Hepatocyte (in vitro differentiated cells): ENCODE measurements around the gene APOB. TPM values are rescaled to one million over a fixed set of nuclear protein-coding genes. Genes with fewer than 3 reads are reported as not detected.

ENCODE experiments used
- DNase-seq: peaks from one replicate; pipeline ENCODE4 v3.0.0-alpha.2; 2016; ENCODE audit warnings: low spot score
- H2AFZ ChIP-seq: fragments of 200-600 bp; sonication (generic); 2 replicates; pipeline ENCODE4 v1.6.0; 2016; ENCODE audit warnings: antibody characterized with exemption, mild to moderate bottlenecking
- H3K27ac ChIP-seq: fragments of 200-600 bp; sonication (generic); 2 replicates; pipeline ENCODE4 v1.5.1; 2016; ENCODE audit warnings: mild to moderate bottlenecking
- H3K27me3 ChIP-seq: fragments of 200-600 bp; sonication (generic); 2 replicates; pipeline ENCODE4 v1.6.1; 2016
- H3K36me3 ChIP-seq: fragments of 200-600 bp; sonication (generic); replicated peaks from 2 replicates; pipeline ENCODE4 v1.5.1; 2016; ENCODE audit warnings: low read depth; ENCODE audit not compliant: insufficient read depth
- H3K4me1 ChIP-seq: fragments of 200-600 bp; sonication (generic); 2 replicates; pipeline ENCODE4 v1.5.1; 2016; ENCODE audit warnings: mild to moderate bottlenecking, moderate library complexity; ENCODE audit not compliant: insufficient read depth
- H3K4me2 ChIP-seq: fragments of 200-600 bp; sonication (generic); 2 replicates; pipeline ENCODE4 v1.6.0; 2016
- H3K4me3 ChIP-seq: fragments of 200-600 bp; sonication (generic); 2 replicates; pipeline ENCODE4 v1.5.1; 2016; ENCODE audit warnings: mild to moderate bottlenecking
- H3K79me2 ChIP-seq: fragments of 200-600 bp; sonication (generic); 2 replicates; pipeline ENCODE4 v1.6.0; 2017; ENCODE audit warnings: mild to moderate bottlenecking
- H3K9me2 ChIP-seq: fragments of 200-600 bp; sonication (generic); replicated peaks from 2 replicates; pipeline ENCODE4 v1.6.0; 2017; ENCODE audit warnings: mild to moderate bottlenecking; ENCODE audit not compliant: insufficient read depth
- H3K9me3 ChIP-seq: fragments of 200-600 bp; sonication (generic); 2 replicates; pipeline ENCODE4 v1.5.1; 2016; ENCODE audit warnings: low read depth, mild to moderate bottlenecking
- H4K20me1 ChIP-seq: fragments of 200-600 bp; sonication (generic); 2 replicates; pipeline ENCODE4 v1.6.0; 2016; ENCODE audit warnings: mild to moderate bottlenecking; ENCODE audit not compliant: insufficient read depth, poor library complexity, severe bottlenecking
- CTCF ChIP-seq: fragments of 200-600 bp; sonication (generic); IDR thresholded peaks from 2 replicates; pipeline ENCODE4 v1.5.1; 2016; ENCODE audit warnings: antibody characterized with exemption, mild to moderate bottlenecking; ENCODE audit not compliant: poor library complexity
- EZH2 ChIP-seq: fragments of 200-600 bp; sonication (generic); IDR thresholded peaks from 2 replicates; pipeline ENCODE4 v1.6.1; 2016; ENCODE audit warnings: antibody characterized with exemption, mild to moderate bottlenecking, borderline replicate concordance
- EZH2phosphoT487 ChIP-seq: fragments of 200-600 bp; sonication (generic); IDR thresholded peaks from one replicate; pipeline ENCODE4 v1.6.1; 2018; ENCODE audit warnings: antibody characterized with exemption, mild to moderate bottlenecking, low read depth, moderate library complexity; ENCODE audit not compliant: unreplicated experiment, severe bottlenecking
- WGBS: methylation state at CpG from one replicate; pipeline ENCODE4 v1.1.6; 2016; ENCODE audit warnings: low lambda C conversion rate; ENCODE audit errors: missing lambda C conversion rate; 5-methylcytosine and 5-hydroxymethylcytosine counted together
- polyA plus RNA-seq: library from polyadenylated mRNA; unstranded; fragments of >200 nt; fragmentation: Nextera tagmentation; extraction: Ambion mirVana; gene quantifications from 2 replicates; pipeline ENCODE4 v1.2.1, GENCODE V29; 2016
- total RNA-seq: library from RNA; depleted of rRNA; stranded (reverse); fragments of >200 nt; gene quantifications from 2 replicates; pipeline ENCODE4 v1.2.3, GENCODE V29; 2014

APOB gene
- total and polyA plus RNA-seq, 2 experiments from 2014 or later = 184 to 814 TPM

- Histone ChIP-seq H3K27me3 (no peaks in the 10 kb centered on the region), H3K4me1 (no peaks in the 10 kb centered on the region), H3K4me3 (no peak overlapping the region), H3K9me2 (no peaks in the 10 kb centered on the region), H2AFZ (no peak overlapping the region), H4K20me1 (no peaks in the 10 kb centered on the region), H3K36me3 (no peaks in the 10 kb centered on the region), H3K4me2 (no peak overlapping the region), H3K9me3 (peaks cover 3% of the 10 kb centered on the region), H3K79me2 (no peaks in the 10 kb centered on the region), H3K27ac (no peak overlapping the region)
- no peak for TF ChIP-seq EZH2phosphoT487
- no peak for TF ChIP-seq EZH2
- no peak for TF ChIP-seq CTCF
- DNase-seq = no peak
- WGBS = 75% methylated on average over 10 of the region's 10 CpGs
Measured at GRCh38 chr2:21010813-21011439, 32.9 kb downstream of the APOB start.

GRCh38 chr2:21009662-21010225, 34.1 kb downstream of the APOB start:
- H3K27ac ChIP-seq = no peak overlapping the region
- no peak overlapping the region for H2AFZ ChIP-seq
- no peaks in the 10 kb centered on the region for H3K36me3 ChIP-seq
- no peak for DNase-seq
- H3K79me2 ChIP-seq = no peaks in the 10 kb centered on the region
- H3K4me1 ChIP-seq = no peaks in the 10 kb centered on the region
- no peaks in the 10 kb centered on the region for H3K27me3 ChIP-seq
- TF ChIP-seq EZH2phosphoT487 = no peak
- TF ChIP-seq EZH2 = no peak
- no peak for TF ChIP-seq CTCF
- H4K20me1 ChIP-seq = no peaks in the 10 kb centered on the region
- 83% methylated on average over 2 of the region's 2 CpGs for WGBS
- H3K4me2 ChIP-seq = no peak overlapping the region
- H3K4me3 ChIP-seq = no peak overlapping the region
- no peaks in the 10 kb centered on the region for H3K9me2 ChIP-seq
- H3K9me3 ChIP-seq = peaks cover 3% of the 10 kb centered on the region

GRCh38 chr2:21008790-21009661, 34.8 kb downstream of the APOB start:
- H3K9me3 ChIP-seq = peaks cover 3% of the 10 kb centered on the region
- no peaks in the 10 kb centered on the region for H3K27me3 ChIP-seq
- H3K4me3 ChIP-seq = no peak overlapping the region
- 93% methylated on average over 7 of the region's 7 CpGs for WGBS
- DNase-seq = no peak
- TF ChIP-seq EZH2 = no peak
- TF ChIP-seq EZH2phosphoT487 = no peak
- TF ChIP-seq CTCF = no peak
- H3K4me1 ChIP-seq = no peaks in the 10 kb centered on the region
- H3K27ac ChIP-seq = no peak overlapping the region
- no peaks in the 10 kb centered on the region for H3K36me3 ChIP-seq
- no peak overlapping the region for H3K4me2 ChIP-seq
- H2AFZ ChIP-seq = no peak overlapping the region
- H4K20me1 ChIP-seq = no peaks in the 10 kb centered on the region
- no peaks in the 10 kb centered on the region for H3K9me2 ChIP-seq
- no peaks in the 10 kb centered on the region for H3K79me2 ChIP-seq
